Femur (tissue), 1 donor: Measurements from ENCODE around the gene CLEC16A.

Source experiments
- DNase-seq: peaks from one replicate; pipeline ENCODE4 v3.0.0-alpha.2; 2017

Gene CLEC16A

DNA sequence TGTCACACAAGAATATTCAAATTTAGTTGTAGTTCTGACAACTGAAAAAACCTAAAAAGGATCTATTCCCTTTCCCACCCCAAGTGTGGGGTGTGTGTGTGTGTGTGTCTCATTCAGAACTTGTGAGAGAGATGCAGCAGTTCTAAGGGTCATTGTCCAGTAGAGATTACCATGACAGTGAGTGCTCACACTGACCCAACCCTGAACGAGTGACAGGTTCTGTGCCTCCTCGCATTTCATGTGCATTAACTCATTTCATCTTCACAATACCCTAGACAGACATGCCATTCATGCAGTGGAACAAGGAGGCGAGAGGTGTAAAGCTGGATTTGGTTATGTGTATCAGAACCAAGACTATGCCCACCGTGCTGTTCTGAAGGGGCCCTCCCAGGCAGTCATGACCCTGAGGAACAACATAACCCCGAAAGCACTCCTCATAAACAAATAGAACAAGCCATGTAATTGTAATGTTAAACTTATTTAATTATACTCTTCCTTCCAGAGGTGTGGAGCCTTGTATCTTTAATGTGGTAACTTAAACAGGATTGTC, 102.1 kb downstream of the CLEC16A start:
- DNase-seq: no peak

DNA sequence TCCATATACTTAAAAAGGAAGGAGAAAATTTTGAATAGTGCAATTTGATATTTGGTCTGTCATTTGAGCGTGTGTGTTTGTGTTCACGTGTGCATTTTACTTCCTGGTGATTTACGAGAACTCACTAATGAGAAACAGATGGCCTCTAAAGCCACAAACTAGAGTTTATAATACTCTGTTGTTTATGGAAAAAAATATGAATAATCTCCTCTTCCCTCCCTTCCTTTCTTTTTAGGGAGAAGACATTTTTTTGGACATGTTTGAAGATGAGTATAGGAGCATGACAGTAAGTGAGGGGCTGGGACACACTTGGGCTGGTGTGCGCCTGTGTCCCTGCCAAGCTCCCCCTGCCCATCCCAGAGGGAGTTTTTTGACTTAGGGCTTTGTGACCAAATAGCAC, 102.7 kb downstream of the CLEC16A start:
- no peak for DNase-seq

DNA sequence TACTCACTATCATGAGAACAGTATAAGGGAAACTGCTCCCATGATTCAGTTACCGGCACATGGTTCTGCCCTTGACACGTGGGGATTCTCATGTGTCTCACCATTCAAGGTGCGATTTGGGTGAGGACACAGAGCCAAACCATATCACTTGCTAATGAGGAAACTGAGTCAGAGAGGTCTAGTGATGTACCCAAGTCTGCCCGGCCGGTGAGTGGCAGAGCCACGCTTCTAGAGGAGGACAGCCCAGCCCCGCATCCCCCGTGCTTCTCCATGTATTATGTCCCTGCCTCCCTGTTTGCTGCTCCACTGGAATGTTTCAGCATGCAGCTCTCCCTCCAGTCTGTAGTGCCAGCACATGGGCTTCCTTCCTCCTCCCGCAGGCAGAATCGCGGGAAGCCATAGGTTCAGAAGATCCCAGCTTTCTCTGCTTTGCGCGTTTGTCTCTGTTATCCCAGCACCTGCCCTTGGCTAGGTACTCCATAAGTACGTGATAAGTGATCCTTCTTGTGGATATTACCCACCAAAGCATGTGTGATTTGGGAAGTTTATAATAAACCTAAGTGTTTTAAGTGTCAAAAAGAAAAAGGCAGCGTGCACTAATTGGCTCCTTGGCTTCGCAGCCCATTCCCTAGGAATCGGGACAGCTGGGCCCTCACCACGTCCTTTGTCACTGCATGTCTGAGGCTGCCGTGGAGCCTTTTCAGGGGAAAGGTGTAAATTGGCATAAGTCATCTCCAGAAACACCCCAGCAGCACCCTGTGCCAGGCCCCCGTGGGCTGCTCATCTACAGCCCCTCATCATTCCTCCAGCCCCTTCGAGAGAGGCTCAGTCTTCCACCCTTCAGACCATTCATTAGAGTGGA, 103.8 kb downstream of the CLEC16A start:
- DNase-seq: no peak

DNA sequence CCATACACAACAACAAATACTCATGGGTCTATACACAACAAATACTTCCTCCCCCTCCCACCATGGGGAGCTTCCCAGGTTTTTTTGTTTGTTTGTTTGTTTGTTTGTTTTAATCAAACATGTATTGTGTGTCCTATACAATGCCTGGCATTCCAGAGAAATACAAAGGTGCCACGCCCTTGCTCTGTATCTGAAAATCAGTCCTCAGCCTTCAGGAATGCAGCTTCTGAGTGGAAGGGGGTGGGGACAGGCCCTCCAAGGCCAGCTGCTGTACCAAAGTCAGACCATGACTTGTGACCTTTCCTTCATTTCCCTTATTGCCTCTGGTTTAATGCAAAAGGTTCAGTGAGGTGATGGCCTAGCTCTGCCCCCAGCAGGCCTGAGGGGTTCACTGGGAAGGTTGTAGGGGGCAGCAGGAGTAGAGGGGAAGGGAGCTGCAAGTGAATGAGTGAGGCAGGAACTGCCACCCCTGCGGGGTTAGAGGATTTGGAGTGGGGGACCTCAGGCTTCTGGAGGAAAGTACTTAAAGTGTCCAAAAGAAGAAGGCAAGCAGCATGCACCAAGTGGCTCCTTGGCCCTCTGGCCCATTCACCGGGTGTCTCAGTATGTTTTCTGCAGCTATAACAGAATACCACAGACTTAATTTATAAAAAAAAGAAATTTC, 105.2 kb downstream of the CLEC16A start:
- no peak for DNase-seq

DNA sequence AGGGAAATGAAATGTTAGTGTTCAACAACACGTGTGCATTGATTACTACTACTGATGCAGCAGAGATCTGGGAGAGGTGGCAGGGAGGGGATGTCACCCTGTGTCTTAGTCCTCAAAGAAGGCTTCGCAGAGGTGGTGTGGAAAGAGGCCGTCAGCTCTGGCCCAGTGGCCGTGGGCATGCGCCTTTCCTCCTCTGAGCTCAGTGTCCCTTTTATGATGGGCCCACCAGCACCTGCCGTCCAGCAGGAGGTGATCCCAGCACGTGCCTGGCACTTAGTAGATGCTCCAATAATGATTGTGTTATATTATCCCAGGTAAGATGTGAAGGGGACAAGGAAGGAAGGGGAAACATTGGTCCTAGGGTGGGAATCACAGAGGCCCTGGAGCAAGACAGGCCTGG, 106.2 kb downstream of the CLEC16A start:
- no peak for DNase-seq

DNA sequence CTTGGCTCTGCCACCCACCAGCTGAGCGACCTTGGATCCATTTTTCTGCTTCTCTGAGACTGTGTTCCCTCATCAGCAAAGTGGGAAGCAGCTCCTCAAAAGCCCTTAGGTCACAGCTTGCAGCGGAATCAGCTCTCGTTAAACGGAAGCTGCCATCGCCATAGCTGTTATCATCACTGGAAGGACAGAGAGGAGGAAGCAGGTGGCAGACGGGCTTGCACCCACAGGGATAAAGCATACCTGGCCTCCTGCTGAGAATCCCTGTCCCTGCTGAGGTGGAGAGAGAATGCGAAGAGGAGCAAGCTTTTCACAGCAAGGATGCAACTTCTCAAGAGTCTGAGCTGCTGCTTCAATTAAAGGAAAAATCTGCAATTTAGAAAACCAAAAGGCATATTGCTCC, 106.6 kb downstream of the CLEC16A start:
- no peak for DNase-seq

DNA sequence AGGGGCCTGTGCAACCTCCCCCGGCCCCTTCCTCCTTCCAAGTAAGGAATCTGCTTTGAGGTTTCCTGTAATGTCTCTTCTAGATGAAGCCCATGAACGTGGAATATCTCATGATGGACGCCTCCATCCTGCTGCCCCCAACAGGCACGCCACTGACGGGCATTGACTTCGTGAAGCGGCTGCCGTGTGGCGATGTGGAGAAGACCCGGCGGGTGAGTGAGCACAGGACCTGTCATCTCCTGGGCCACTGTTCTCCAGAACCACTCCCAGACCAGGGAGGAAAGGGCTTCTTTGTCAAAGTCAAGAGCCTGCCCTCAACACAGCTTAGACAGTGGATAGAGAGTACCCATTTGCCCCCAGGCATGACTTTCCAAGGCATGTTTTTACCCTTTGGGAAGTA, 107.1 kb downstream of the CLEC16A start:
- no peak for DNase-seq

DNA sequence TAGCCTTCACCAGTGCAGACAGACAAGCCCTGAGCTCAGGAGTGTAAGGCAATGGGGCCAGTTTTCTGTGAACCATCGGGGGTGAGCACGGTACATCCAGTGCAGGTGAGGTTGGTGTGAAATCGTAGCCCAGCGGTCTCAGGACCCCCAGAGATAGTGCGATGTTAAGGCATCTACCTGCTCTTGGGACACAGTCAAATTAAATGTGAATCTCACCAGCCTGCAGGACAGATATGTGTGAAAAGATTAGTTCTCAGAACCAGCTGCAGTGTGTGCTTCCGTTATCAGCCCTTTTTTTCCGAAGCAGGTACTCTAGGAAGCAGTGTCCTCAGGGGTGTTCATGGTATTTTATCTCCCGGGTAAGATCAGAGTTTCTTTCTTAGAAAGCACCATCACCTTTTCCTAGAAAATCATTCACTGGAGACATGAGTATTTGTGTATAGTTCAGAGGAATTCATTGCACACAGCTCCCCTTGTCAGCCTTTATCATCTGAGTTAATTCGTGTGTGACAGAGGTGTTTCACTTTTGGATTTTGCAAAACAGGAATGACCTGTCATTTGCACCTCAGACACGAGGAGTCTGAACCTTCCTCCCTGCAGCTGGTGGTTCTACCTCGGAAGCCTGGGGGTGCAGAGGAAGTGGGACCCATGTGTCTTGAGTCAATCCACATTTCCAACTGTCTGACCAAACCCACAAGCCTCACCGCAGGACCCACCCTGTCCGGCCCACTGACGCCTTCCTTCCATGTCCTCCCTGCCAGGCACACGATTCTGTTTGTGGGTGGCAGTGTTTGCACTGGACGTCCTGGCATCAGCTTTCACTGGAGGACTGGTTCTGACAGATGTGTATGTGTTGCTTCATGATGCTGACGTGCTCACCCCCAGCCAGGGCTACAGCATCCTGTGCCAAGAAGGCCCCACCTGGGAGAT, 107.8 kb downstream of the CLEC16A start:
- DNase-seq: peak; percentile 71

DNA sequence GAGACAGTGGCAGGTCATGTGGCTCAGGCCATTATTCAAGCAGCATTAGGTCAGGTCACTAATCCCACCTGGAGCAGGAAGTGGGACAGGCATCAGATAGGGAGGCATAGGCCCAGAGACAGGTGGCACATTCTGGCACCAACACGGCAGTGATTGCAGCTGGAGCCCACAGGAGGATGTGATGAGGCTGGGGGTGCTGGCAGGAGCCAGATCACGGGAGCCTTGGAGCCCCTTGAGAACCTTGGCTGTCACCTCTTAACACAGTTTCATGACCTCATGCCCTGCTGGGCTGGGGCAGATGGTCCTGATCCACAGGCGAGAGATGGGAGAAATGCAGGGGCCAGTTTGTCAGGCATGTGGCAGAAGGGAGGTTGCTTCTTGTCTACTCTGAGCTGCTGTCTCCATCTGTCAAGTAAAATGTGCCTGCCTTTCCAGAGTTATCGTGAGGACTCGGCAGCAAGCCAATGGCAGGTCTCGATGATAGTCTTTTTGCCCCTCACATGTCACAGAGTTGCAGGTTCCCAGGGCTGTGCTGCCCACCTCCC, 109.6 kb downstream of the CLEC16A start:
- no peak for DNase-seq

DNA sequence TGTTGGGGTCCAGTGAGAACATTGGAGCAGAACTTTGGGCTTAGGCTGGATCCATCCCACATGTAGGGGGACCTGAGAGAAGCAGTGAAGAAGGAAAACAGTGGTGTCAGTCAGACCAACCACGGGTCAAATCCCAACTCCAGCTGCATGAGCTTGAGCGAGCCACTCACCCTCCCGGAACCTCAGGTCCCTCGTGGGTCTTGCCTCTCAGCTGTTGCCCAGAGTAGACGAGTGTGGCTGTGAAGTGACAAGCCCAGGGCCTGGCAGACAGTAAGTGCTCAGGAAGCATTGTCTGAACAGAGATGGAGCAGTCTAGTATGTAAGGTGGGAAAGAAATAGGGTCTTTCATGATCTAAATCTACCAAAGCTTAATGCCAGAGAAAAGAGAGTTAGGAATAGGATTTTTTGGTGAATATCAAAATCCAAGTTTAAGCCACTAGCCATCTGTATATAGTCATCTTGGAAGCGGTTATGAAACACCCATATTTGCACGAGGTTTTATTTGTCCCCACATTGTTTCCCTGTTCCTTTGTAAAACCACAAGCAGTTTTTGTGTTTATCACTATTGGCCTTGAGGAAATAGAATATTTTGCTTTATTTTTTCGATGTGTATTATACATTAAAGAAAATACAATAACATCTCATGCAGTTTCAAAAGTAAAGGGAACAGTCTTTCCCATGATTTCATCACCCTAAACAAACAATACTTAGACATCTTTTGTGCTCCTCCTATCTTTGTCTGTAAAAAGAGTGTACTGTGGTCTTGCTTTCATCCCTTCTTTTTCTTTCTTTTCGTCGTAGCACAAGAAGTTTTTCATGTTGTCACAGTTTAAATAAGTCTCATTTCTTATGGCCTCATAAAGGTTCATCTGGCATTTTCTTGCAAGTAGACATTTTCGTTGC, 112.0 kb downstream of the CLEC16A start:
- DNase-seq: no peak

DNA sequence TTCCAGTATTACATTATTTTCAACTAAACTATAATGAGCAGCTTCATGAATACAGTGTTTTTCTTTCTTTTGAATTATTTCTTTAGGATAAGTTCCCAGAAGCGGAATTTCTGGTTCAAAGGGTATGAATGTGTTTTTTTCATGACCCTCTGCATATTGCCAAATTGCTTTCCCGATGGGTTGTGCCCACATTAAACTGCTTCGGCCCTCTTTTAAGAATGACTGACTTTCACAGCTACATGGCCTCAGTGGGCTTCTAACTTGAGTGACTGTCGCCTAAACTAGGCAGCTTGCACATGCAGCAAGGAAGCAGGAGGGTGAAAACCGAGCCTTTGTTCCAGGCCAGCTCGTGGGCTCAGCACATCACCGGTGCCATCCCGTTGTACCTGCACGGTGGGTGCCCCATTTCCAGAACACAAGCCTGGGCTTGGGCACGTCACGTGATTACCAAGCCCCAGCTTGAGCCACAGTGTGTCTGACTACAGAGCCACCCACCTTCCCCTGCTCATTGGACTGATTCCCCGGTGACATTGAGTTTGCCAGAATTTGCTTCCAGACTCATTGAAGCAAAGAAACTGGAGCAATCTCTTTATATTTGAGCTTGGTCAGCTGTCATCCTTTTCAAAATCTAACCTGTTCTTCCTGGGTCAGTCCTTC, 112.8 kb downstream of the CLEC16A start:
- no peak for DNase-seq

DNA sequence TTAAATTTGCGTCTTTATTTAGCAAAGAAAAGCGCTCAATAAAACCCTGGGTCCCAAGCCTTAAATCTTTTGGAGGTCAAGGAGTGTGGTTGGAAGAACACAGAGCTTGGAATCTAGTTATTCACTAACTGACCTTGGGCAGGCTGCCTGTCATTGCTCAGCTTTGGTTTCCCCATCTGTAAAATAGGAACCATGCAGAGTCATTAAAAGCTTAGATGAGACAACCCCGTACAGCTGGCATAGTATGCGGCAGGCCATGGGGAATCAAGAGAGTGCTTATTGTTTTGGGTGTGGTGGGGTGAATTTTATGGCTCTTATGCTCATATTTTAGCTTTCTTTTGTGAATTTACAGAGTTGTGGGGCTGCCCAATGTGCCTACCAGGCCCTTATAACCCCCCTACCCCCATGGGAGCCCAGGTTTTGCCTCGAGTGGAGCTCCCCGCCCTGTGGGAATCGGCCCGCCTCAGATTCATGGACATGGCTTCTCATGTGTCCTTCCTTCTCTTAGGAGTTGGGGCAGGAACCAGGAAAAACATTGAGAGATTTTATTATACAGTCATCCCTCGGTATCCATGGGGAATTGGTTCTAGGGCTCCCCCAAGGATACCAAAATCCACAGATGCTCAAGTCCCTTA, 113.5 kb downstream of the CLEC16A start:
- no peak for DNase-seq

DNA sequence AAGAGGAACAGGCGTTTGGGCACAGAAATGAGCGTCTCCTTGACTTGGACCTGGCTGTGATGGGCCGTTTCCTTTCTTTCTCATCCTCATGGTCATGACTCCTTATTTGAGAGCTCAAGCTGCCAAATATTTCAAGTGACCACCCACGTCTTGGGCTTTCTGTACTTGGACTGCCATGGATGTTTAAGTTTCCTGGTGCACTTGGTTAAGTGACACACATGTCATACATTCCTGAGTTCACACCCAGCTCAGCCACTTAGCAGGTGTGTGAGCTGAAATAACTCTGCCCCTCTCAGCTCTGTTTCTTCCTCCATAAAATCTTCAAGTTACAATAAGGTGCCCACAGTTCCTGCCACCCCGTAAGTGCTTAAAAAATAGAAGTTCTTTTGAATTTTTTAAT, 114.5 kb downstream of the CLEC16A start:
- no peak for DNase-seq

DNA sequence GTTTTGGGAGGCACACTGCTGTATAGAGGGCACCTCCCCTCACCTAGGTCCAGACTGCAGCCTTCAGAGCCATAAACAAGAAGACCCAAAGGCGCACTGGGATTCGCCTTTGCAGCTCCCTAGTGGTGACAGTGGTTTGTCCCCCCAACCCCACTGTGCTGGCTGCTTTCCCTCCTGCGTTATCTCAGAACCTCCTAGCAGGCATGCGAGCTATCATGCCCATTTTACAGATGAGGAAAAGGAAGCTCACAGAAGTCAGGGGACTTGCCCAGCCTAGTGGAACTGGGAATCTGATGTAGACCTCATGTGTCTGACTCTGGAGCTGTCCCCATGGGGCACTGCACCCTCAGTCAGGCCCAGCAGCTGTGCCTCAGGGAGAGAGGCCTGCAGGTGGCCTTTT, 115.2 kb downstream of the CLEC16A start:
- no peak for DNase-seq

DNA sequence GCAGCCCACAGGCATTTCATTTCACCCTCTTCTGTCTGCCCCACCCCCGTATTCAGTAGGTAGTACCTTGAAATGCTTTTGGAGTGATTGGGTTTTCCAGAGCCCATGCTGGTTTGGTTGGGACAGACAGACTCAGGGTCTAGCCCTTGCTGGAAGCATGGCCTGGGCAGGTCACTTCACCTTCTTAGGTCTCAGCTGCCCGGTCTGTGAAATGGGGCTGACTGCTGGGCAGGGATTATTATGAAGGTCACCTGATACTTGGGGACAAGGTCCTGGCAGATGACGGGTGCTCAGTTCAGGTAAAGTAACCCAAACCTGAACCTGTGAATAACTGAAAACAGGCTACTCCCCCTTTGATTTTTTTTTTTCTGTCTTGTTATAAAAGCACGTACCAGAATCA, 116.0 kb downstream of the CLEC16A start:
- no peak for DNase-seq

DNA sequence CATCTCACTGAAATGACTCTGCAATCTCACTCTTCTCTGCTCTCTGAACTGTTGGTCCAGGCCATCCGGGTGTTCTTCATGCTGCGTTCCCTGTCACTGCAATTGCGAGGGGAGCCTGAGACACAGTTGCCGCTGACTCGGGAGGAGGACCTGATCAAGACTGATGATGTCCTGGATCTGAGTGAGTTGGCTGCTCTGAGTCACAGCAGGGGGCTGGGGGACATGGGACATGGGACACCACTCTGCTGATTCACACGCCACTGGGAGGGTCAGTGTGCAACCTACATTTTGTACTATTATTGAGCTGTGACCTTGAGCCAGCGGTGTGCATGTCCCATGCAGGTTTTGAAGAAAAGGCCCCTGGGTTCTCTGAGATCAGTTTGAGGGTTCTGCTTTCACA, 116.5 kb downstream of the CLEC16A start:
- DNase-seq: no peak

DNA sequence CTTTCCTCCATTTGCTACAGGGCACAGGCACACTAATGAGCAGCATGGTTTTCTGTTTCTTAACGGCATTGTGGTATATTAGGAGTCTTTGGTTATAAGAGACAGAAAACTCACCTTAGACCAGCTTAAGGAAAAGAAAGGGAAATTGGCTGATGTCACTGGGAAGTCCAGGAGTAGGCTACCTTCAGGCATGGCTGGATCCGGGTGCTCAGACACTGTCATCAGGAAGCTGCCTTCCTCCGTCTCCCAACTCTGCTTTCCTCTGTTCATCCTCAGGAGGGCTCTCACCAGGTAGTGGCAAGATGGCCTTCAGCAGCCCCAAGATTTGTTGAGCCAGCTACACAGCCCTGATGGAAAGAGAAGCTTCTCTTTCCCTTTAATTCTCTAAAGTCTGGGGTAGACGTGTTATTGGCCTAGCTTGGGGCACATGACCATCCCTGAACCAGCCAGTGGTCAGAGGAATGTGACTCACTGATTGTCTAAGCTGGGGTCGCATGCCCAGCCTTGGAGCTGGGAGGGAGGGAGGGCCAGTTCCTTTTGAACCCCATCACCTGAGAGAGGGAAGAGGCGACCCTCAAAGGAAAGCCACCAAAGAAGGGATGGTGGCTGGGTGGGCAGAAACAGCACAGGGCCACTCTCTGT, 117.4 kb downstream of the CLEC16A start:
- DNase-seq: no peak

DNA sequence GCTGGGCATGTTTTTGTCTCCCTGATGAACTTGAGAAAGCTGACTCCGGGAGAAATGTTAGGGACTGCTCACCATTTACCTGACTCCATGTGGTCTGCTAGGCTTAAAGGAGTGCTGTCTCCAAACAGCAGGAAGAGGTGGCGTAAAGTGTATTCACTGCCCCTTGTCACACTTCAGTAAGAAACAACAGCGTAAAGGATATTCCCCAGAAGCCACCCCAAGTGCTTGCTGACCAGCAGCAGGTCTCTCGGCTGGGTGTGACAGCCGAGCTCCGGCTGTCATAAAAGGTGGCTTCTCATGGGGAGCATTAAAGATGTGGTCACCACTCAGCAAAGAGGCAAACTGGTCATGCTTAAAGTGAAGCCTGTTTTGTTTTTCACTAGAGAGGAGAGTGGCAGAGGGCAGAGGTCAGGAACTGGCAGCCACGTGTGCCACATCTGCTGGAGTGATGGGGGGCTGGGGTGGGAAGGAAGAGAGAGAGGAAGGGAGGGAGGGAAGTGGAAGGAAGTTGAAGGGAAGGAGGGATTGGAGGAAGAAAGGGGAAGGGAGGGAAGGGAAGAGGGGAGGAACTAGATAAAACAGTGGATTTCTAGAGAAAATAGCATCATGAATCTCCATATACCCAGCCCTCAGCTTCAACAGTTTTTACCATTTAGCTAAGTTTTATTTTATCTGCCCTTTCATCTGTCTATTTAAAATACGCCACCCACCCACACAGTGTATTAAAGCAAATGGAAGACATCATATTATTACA, 119.3 kb downstream of the CLEC16A start:
- DNase-seq: no peak

DNA sequence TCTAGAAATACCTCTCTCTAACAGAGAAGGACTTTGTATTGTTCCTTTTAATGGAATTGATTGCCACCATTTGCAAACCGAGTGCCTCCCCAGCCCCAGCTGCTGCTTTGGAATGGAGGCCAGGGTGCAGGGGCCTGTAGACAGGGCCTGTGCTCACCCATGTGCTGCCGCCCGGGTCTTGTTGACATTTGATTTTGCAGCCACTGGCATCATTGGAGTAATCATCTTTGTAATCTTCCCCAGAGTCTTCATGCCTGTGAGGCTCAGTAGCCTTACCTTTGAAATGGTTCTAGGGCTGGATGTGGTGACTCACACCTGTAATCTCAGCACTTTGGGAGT, 119.8 kb downstream of the CLEC16A start:
- no peak for DNase-seq
